H1 (cell line): Measurements from ENCODE around the gene GPR155. TPM values are rescaled to one million over a fixed set of nuclear protein-coding genes. Genes with fewer than 3 reads are reported as not detected.

Source experiments
- CTBP2 ChIP-seq: IDR thresholded peaks from 2 replicates; pipeline ENCODE4 v1.7.0; 2011; ENCODE audit warnings: borderline replicate concordance, mild to moderate bottlenecking, moderate library complexity, mixed read lengths, low read length; ENCODE audit not compliant: insufficient read depth, insufficient read length
- HDAC2 ChIP-seq, 2 experiments: fragments of 300-600 bp in 1 of 2; sonication (generic) in 1 of 2; IDR thresholded peaks; 2 replicates each; pipeline ENCODE4 v1.6.1; 2011 to 2012; ENCODE audit warnings: low read depth in 2 of 2, low read length in 2 of 2, mild to moderate bottlenecking in 2 of 2, moderate library complexity in 2 of 2, borderline replicate concordance in 1 of 2, inconsistent platforms in 1 of 2
- POLR2AphosphoS5 ChIP-seq: IDR thresholded peaks from 2 replicates; pipeline ENCODE4 v1.6.1; 2011; ENCODE audit warnings: low read depth, low read length
- RAD21 ChIP-seq, 2 experiments: IDR thresholded peaks in 1 of 2; conservative IDR thresholded peaks in 1 of 2; 2 replicates each; pipeline ENCODE4 v1.6.1; 2011; ENCODE audit warnings: low read depth in 2 of 2, low read length in 2 of 2, improper control_type of control experiment in 1 of 2, inconsistent platforms in 1 of 2, mild to moderate bottlenecking in 1 of 2, moderate library complexity in 1 of 2
- RFX5 ChIP-seq: IDR thresholded peaks from 2 replicates; pipeline ENCODE4 v1.6.1; 2011; ENCODE audit warnings: low read depth, low read length, improper control_type of control experiment, borderline replicate concordance
- RNF2 ChIP-seq: fragments of 200-900, 300-1000 bp; sonication (generic); IDR thresholded peaks from 2 replicates; pipeline ENCODE4 v1.7.1; 2016; ENCODE audit warnings: borderline replicate concordance, low read depth, mild to moderate bottlenecking, antibody characterized with exemption, low read length; ENCODE audit not compliant: poor library complexity, severe bottlenecking; ENCODE audit errors: missing control alignments
- SIN3A ChIP-seq, 2 experiments: IDR thresholded peaks in 1 of 2; conservative IDR thresholded peaks in 1 of 2; 2 replicates each; pipeline ENCODE4 v1.6.1; 2011 to 2012; ENCODE audit warnings: low read length in 2 of 2, improper control_type of control experiment in 1 of 2, low read depth in 1 of 2, mild to moderate bottlenecking in 1 of 2
- SP1 ChIP-seq: IDR thresholded peaks from 2 replicates; pipeline ENCODE4 v1.6.1; 2011; ENCODE audit warnings: low read depth, low read length
- TAF1 ChIP-seq: IDR thresholded peaks from 2 replicates; pipeline ENCODE4 v1.6.1; 2011; ENCODE audit warnings: mild to moderate bottlenecking, low read depth, low read length
- YY1 ChIP-seq: IDR thresholded peaks from 2 replicates; pipeline ENCODE4 v1.6.1; 2011; ENCODE audit warnings: low read depth, mild to moderate bottlenecking, low read length
- polyA plus RNA-seq, 7 experiments: library from polyadenylated mRNA; depleted of rRNA in 3 of 7; stranded (reverse) in 5 of 7; unstranded in 2 of 7; fragments of >200 nt in 5 of 7; fragments of 200-250 nt in 2 of 7; gene quantifications; 1 replicate in 5 of 7; 2 replicates in 1 of 7; 4 replicates in 1 of 7; pipeline versions ENCODE4 v1.2.1 to v1.2.3, GENCODE V29; 2011 to 2013; ENCODE audit warnings: missing spikeins in 2 of 7, mixed read lengths in 2 of 7
- total RNA-seq: library from RNA; stranded (reverse); fragmentation: NEBNext Ultra II Directional; extraction: Animal tissue kit (Norgen Biotek cat#: 25700); gene quantifications from 2 replicates; pipeline ENCODE4 v1.2.1, GENCODE V29; 2021
- TF ChIP-seq, protein P1 (sequence below): IDR thresholded peaks from 2 replicates; pipeline ENCODE4 v1.6.1; 2012; ENCODE audit warnings: inconsistent platforms

GPR155 gene
- total and polyA plus RNA-seq, 2 of the 8 experiments (the other 6 are each of a cell fraction or from before 2014, with no cell fraction given): 0.26 to 2.1 TPM

DNA sequence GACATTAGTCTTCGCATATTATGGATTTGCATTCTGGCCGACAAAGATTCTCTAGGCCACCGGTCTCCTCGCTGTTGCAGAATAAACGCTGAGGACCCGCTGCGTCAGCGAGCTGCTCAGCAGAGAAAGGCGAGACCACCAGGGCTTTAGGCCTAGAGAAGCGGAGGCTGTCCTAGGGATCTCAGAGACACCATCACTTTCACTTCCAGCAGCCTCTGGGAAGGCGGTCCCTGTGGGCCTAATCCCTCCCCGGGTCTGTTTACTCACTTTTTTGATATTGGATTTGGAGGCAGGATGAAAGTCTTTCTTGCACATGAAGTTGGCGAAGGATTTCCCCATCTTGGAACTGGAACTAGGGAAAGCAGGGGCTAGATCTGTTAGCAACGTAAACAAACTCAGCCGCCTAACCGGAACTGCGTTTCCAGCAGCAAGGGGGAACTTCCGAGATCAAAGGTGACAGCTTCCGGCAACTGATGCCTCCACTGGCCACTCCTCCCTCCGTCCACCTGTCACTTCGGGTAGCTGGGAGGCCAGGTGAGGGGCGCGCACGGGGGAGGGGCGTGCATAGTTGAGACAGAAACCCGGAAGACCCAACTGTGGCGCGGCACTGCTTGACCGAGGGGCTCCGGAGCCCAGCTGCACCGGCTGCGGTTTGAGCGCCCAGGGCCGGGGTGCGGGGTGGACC, 91.4 kb downstream of the GPR155 start, which contains the start of gene SCRN3 (continued):
- no peak for TF ChIP-seq SP1
- TF ChIP-seq CTBP2: peak; percentile 52
- TF ChIP-seq SIN3A (conservative IDR thresholded peaks at IDR 0.05 in 1 of 2, IDR thresholded peaks at IDR 0.05 in 1 of 2; ENCODE audit: low read depth in 1 of 2, low read length in 2 of 2): peak; percentile 98
- no peak for TF ChIP-seq RAD21 (IDR thresholded peaks at IDR 0.05 in 1 of 2, conservative IDR thresholded peaks at IDR 0.05 in 1 of 2; ENCODE audit: low read depth in 2 of 2, low read length in 2 of 2)
- 0 out of 2 replicates have a peak, but pooled peaks have one; percentile 42 for TF ChIP-seq YY1
- no peak for TF ChIP-seq RFX5
- peak; percentile 55; the same call in 1 of the 2 replicates for TF ChIP-seq POLR2AphosphoS5
- TF ChIP-seq TAF1: peak; percentile 72
- TF ChIP-seq, protein P1, sequence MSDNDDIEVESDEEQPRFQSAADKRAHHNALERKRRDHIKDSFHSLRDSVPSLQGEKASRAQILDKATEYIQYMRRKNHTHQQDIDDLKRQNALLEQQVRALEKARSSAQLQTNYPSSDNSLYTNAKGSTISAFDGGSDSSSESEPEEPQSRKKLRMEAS: peak; percentile 72
- peak; percentile 40 to 56; a peak in 2 of 4 replicates for TF ChIP-seq HDAC2 (IDR thresholded peaks at IDR 0.05; ENCODE audit: borderline replicate concordance in 1 of 2, low read depth in 2 of 2, low read length in 2 of 2)
- no peak for TF ChIP-seq RNF2
